ENCODE results near the gene CFAP210.

DNA sequence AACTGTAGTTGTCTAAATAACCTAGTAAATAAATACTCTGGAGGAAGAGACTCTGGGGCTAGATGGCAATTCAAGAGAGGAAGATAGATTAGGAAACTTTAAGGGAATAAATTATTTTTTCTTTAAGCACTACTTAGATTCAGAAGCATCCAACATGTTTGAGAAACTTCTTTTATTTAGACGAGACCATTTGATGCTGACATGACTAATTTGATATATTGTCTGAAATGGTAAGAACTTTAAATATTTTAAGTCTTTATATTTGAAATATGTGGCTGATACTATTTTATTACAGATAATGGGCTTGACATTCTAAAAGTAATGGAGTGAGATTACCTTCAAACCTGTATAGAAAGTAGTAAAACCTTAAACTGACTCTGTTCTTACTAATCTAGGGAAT lies 73.7 kb downstream of the CFAP210 start:
- TF ChIP-seq, protein P1, sequence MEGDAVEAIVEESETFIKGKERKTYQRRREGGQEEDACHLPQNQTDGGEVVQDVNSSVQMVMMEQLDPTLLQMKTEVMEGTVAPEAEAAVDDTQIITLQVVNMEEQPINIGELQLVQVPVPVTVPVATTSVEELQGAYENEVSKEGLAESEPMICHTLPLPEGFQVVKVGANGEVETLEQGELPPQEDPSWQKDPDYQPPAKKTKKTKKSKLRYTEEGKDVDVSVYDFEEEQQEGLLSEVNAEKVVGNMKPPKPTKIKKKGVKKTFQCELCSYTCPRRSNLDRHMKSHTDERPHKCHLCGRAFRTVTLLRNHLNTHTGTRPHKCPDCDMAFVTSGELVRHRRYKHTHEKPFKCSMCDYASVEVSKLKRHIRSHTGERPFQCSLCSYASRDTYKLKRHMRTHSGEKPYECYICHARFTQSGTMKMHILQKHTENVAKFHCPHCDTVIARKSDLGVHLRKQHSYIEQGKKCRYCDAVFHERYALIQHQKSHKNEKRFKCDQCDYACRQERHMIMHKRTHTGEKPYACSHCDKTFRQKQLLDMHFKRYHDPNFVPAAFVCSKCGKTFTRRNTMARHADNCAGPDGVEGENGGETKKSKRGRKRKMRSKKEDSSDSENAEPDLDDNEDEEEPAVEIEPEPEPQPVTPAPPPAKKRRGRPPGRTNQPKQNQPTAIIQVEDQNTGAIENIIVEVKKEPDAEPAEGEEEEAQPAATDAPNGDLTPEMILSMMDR (IDR thresholded peaks at IDR 0.05; ENCODE audit: borderline replicate concordance, extremely low read depth, low read length, poor library complexity, severe bottlenecking): no peak
- no peak for TF ChIP-seq EZH2 (IDR thresholded peaks at IDR 0.05; ENCODE audit: borderline replicate concordance, low read depth, low read length, severe bottlenecking)
